ENCODE results near the gene ABCD2.
"Not testable (repeated sequence)": the region's sequence is repeated elsewhere in the genome, so short reads cannot be mapped to it uniquely, and the experiment has no call there.

Gene ABCD2

GRCh38 chr12:39553476-39553875, 66.1 kb downstream of the ABCD2 start:
- H3K4me3 ChIP-seq (ENCODE audit: low read length), result no peak overlapping the region
- no peak for DNase-seq (ENCODE audit: low read depth, low spot score)
- H3K9me3 ChIP-seq (ENCODE audit: control insufficient read depth, insufficient read depth, low read length), result peaks cover 2% of the 10 kb centered on the region; the same call in 1 of the 2 replicates
- no peaks in the 10 kb centered on the region for H3K4me1 ChIP-seq (ENCODE audit: control insufficient read depth, insufficient read depth, low read length)
- H3K27me3 ChIP-seq (ENCODE audit: control insufficient read depth, insufficient read depth, low read length), result no peaks in the 10 kb centered on the region
- no peak overlapping the region for H3K27ac ChIP-seq (ENCODE audit: low read length)
- no peaks in the 10 kb centered on the region for H3K36me3 ChIP-seq (ENCODE audit: control insufficient read depth, insufficient read depth, low read length)

- not testable (repeated sequence) for H3K9me3 ChIP-seq (ENCODE audit: control insufficient read depth, insufficient read depth, low read length); H3K27me3 ChIP-seq (ENCODE audit: control insufficient read depth, insufficient read depth, low read length); H3K4me1 ChIP-seq (ENCODE audit: control insufficient read depth, insufficient read depth, low read length); H3K36me3 ChIP-seq (ENCODE audit: control insufficient read depth, insufficient read depth, low read length); H3K27ac ChIP-seq (ENCODE audit: low read length); H3K4me3 ChIP-seq (ENCODE audit: low read length); DNase-seq (ENCODE audit: low read depth, low spot score)
- no CpG with 5 or more reads among the region's 2 CpGs for WGBS (ENCODE audit: insufficient coverage, insufficient read length)
Measured at GRCh38 chr12:39544211-39544610, 75.4 kb downstream of the ABCD2 start.

GRCh38 chr12:39541471-39541870, 78.1 kb downstream of the ABCD2 start:
- Histone ChIP-seq H3K27ac (ENCODE audit: low read length) (no peak overlapping the region), H3K9me3 (ENCODE audit: control insufficient read depth, insufficient read depth, low read length) (no peaks in the 10 kb centered on the region), H3K4me1 (ENCODE audit: control insufficient read depth, insufficient read depth, low read length) (no peaks in the 10 kb centered on the region), H3K27me3 (ENCODE audit: control insufficient read depth, insufficient read depth, low read length) (no peaks in the 10 kb centered on the region), H3K36me3 (ENCODE audit: control insufficient read depth, insufficient read depth, low read length) (no peaks in the 10 kb centered on the region), H3K4me3 (ENCODE audit: low read length) (no peak overlapping the region)
- no peak for DNase-seq (ENCODE audit: low read depth, low spot score)
- no CpG with 5 or more reads among the region's 2 CpGs for WGBS (ENCODE audit: insufficient coverage, insufficient read length)

- no CpG with 5 or more reads among the region's 18 CpGs for WGBS (ENCODE audit: insufficient coverage, insufficient read length)
Measured at GRCh38 chr12:39538679-39539104, 80.9 kb downstream of the ABCD2 start.

GRCh38 chr12:39533951-39534350, 85.7 kb downstream of the ABCD2 start:
- Histone ChIP-seq H3K36me3 (ENCODE audit: control insufficient read depth, insufficient read depth, low read length) (no peaks in the 10 kb centered on the region), H3K27ac (ENCODE audit: low read length) (no peak overlapping the region), H3K4me1 (ENCODE audit: control insufficient read depth, insufficient read depth, low read length) (no peaks in the 10 kb centered on the region), H3K4me3 (ENCODE audit: low read length) (no peak overlapping the region), H3K9me3 (ENCODE audit: control insufficient read depth, insufficient read depth, low read length) (no peaks in the 10 kb centered on the region), H3K27me3 (ENCODE audit: control insufficient read depth, insufficient read depth, low read length) (no peaks in the 10 kb centered on the region)
- DNase-seq (ENCODE audit: low read depth, low spot score), result no peak

More at GRCh38 chr12:39538679-39539104, 80.9 kb downstream of the ABCD2 start:
- no peak for DNase-seq (ENCODE audit: low read depth, low spot score)
- Histone ChIP-seq H3K36me3 (ENCODE audit: control insufficient read depth, insufficient read depth, low read length) (no peaks in the 10 kb centered on the region), H3K9me3 (ENCODE audit: control insufficient read depth, insufficient read depth, low read length) (no peaks in the 10 kb centered on the region), H3K4me3 (ENCODE audit: low read length) (no peak overlapping the region), H3K27me3 (ENCODE audit: control insufficient read depth, insufficient read depth, low read length) (no peaks in the 10 kb centered on the region), H3K4me1 (ENCODE audit: control insufficient read depth, insufficient read depth, low read length) (no peaks in the 10 kb centered on the region), H3K27ac (ENCODE audit: low read length) (no peak overlapping the region)

GRCh38 chr12:39532448-39532847, 87.2 kb downstream of the ABCD2 start:
- WGBS (ENCODE audit: insufficient coverage, insufficient read length), result no CpG with 5 or more reads among the region's 4 CpGs
- Histone ChIP-seq H3K9me3 (ENCODE audit: control insufficient read depth, insufficient read depth, low read length) (no peaks in the 10 kb centered on the region), H3K36me3 (ENCODE audit: control insufficient read depth, insufficient read depth, low read length) (no peaks in the 10 kb centered on the region), H3K4me3 (ENCODE audit: low read length) (no peak overlapping the region), H3K27me3 (ENCODE audit: control insufficient read depth, insufficient read depth, low read length) (no peaks in the 10 kb centered on the region), H3K4me1 (ENCODE audit: control insufficient read depth, insufficient read depth, low read length) (no peaks in the 10 kb centered on the region), H3K27ac (ENCODE audit: low read length) (no peak overlapping the region)
- no peak for DNase-seq (ENCODE audit: low read depth, low spot score)

- no peaks in the 10 kb centered on the region for H3K27me3 ChIP-seq (ENCODE audit: control insufficient read depth, insufficient read depth, low read length)
- H3K36me3 ChIP-seq (ENCODE audit: control insufficient read depth, insufficient read depth, low read length), result no peaks in the 10 kb centered on the region
- H3K27ac ChIP-seq (ENCODE audit: low read length), result no peak overlapping the region
- H3K9me3 ChIP-seq (ENCODE audit: control insufficient read depth, insufficient read depth, low read length), result peaks cover 1% of the 10 kb centered on the region; the same call in 1 of the 2 replicates
- no peak for DNase-seq (ENCODE audit: low read depth, low spot score)
- no peaks in the 10 kb centered on the region for H3K4me1 ChIP-seq (ENCODE audit: control insufficient read depth, insufficient read depth, low read length)
- H3K4me3 ChIP-seq (ENCODE audit: low read length), result no peak overlapping the region
- no CpG with 5 or more reads among the region's 2 CpGs for WGBS (ENCODE audit: insufficient coverage, insufficient read length)
Measured at GRCh38 chr12:39526974-39527373, 92.6 kb downstream of the ABCD2 start.

- not testable (repeated sequence) for H3K27ac ChIP-seq (ENCODE audit: low read length); H3K36me3 ChIP-seq (ENCODE audit: control insufficient read depth, insufficient read depth, low read length); DNase-seq (ENCODE audit: low read depth, low spot score); H3K4me3 ChIP-seq (ENCODE audit: low read length); H3K27me3 ChIP-seq (ENCODE audit: control insufficient read depth, insufficient read depth, low read length); H3K4me1 ChIP-seq (ENCODE audit: control insufficient read depth, insufficient read depth, low read length); H3K9me3 ChIP-seq (ENCODE audit: control insufficient read depth, insufficient read depth, low read length)
Measured at GRCh38 chr12:39522167-39522566, 97.4 kb downstream of the ABCD2 start.

GRCh38 chr12:39510001-39510400, 109.6 kb downstream of the ABCD2 start:
- DNase-seq (ENCODE audit: low read depth, low spot score), result no peak
- Histone ChIP-seq H3K36me3 (ENCODE audit: control insufficient read depth, insufficient read depth, low read length) (no peaks in the 10 kb centered on the region), H3K9me3 (ENCODE audit: control insufficient read depth, insufficient read depth, low read length) (no peaks in the 10 kb centered on the region), H3K27me3 (ENCODE audit: control insufficient read depth, insufficient read depth, low read length) (no peaks in the 10 kb centered on the region), H3K4me1 (ENCODE audit: control insufficient read depth, insufficient read depth, low read length) (no peaks in the 10 kb centered on the region), H3K4me3 (ENCODE audit: low read length) (no peak overlapping the region), H3K27ac (ENCODE audit: low read length) (no peak overlapping the region)
- no CpG with 5 or more reads among the region's 1 CpG for WGBS (ENCODE audit: insufficient coverage, insufficient read length)

- no peaks in the 10 kb centered on the region for H3K4me1 ChIP-seq (ENCODE audit: control insufficient read depth, insufficient read depth, low read length)
- no peaks in the 10 kb centered on the region for H3K9me3 ChIP-seq (ENCODE audit: control insufficient read depth, insufficient read depth, low read length)
- DNase-seq (ENCODE audit: low read depth, low spot score), result no peak
- no peak overlapping the region for H3K4me3 ChIP-seq (ENCODE audit: low read length)
- H3K27me3 ChIP-seq (ENCODE audit: control insufficient read depth, insufficient read depth, low read length), result no peaks in the 10 kb centered on the region
- no peaks in the 10 kb centered on the region for H3K36me3 ChIP-seq (ENCODE audit: control insufficient read depth, insufficient read depth, low read length)
- no peak overlapping the region for H3K27ac ChIP-seq (ENCODE audit: low read length)
Measured at GRCh38 chr12:39505554-39505953, 114.0 kb downstream of the ABCD2 start.

- H3K27me3 ChIP-seq (ENCODE audit: control insufficient read depth, insufficient read depth, low read length), result no peaks in the 10 kb centered on the region
- no peak for DNase-seq (ENCODE audit: low read depth, low spot score)
- WGBS (ENCODE audit: insufficient coverage, insufficient read length), result no CpG with 5 or more reads among the region's 2 CpGs
- no peaks in the 10 kb centered on the region for H3K9me3 ChIP-seq (ENCODE audit: control insufficient read depth, insufficient read depth, low read length)
- H3K4me3 ChIP-seq (ENCODE audit: low read length), result no peak overlapping the region
- no peak overlapping the region for H3K27ac ChIP-seq (ENCODE audit: low read length)
- H3K36me3 ChIP-seq (ENCODE audit: control insufficient read depth, insufficient read depth, low read length), result no peaks in the 10 kb centered on the region
- no peaks in the 10 kb centered on the region for H3K4me1 ChIP-seq (ENCODE audit: control insufficient read depth, insufficient read depth, low read length)
Measured at GRCh38 chr12:39505023-39505422, 114.6 kb downstream of the ABCD2 start.

All from iPS DF 6.9 (cell line).